Cardiac fibroblast (primary cell): ENCODE results near the gene DSC1.

Experiments used
- DNase-seq, 2 donors: peaks; one replicate each; pipeline versions ENCODE4 v3.0.0 to v3.0.0-alpha.2; 2010; ENCODE audit warnings: low read depth in 2 of 2
- H3K4me3 ChIP-seq, 2 donors: replicated peaks in 1 of 2; 1 replicate in 1 of 2; 2 replicates in 1 of 2; pipeline ENCODE4 v1.5.1; 2011; ENCODE audit warnings: low read depth in 2 of 2, low read length in 2 of 2, mild to moderate bottlenecking in 2 of 2, moderate library complexity in 1 of 2
- CTCF ChIP-seq: IDR thresholded peaks from one replicate; pipeline ENCODE4 v1.5.1; 2011; ENCODE audit warnings: low read depth, mild to moderate bottlenecking, low read length, inconsistent platforms

Gene DSC1

GRCh38 chr18:31102025-31102684, 60.5 kb downstream of the DSC1 start, which contains the start of gene DSC2:
DSC2 (minus strand) TSS chr18:31102421; CDS start chr18:31101971, 450 bp downstream.
- no peak for DNase-seq
- TF ChIP-seq CTCF: no peak
- peak within 1 kb of the TSS; percentile 36 to 55 for H3K4me3 ChIP-seq

- DNase-seq: peak in 1 of 2 donors; percentile 22
- TF ChIP-seq CTCF: no peak
Observed at GRCh38 chr18:31101183-31102024, 61.3 kb downstream of the DSC1 start.

GRCh38 chr18:31100436-31101182, 62.0 kb downstream of the DSC1 start:
- DNase-seq: no peak
- H3K4me3 ChIP-seq: peak overlapping the region; percentile 36 to 55
- TF ChIP-seq CTCF: no peak

More at GRCh38 chr18:31101183-31102024, 61.3 kb downstream of the DSC1 start:
- H3K4me3 ChIP-seq: peak overlapping the region; percentile 36 to 55

- no peak for DNase-seq
- no peak overlapping the region for H3K4me3 ChIP-seq
- no peak for TF ChIP-seq CTCF
Observed at GRCh38 chr18:31099450-31100230, 63.0 kb downstream of the DSC1 start.

GRCh38 chr18:31098878-31099277, 63.8 kb downstream of the DSC1 start:
- DNase-seq: no peak
- no peak for TF ChIP-seq CTCF
- H3K4me3 ChIP-seq: no peak overlapping the region

- no peak overlapping the region for H3K4me3 ChIP-seq
- no peak for TF ChIP-seq CTCF
Observed at GRCh38 chr18:31097666-31098065, 65.0 kb downstream of the DSC1 start.

More at GRCh38 chr18:31097666-31098065, 65.0 kb downstream of the DSC1 start:
- DNase-seq: no peak
